ENCODE data around the gene C2CD5.
"Not testable (repeated sequence)": the region's sequence is repeated elsewhere in the genome, so short reads cannot be mapped to it uniquely, and the experiment has no call there.

C2CD5 gene, protein sequence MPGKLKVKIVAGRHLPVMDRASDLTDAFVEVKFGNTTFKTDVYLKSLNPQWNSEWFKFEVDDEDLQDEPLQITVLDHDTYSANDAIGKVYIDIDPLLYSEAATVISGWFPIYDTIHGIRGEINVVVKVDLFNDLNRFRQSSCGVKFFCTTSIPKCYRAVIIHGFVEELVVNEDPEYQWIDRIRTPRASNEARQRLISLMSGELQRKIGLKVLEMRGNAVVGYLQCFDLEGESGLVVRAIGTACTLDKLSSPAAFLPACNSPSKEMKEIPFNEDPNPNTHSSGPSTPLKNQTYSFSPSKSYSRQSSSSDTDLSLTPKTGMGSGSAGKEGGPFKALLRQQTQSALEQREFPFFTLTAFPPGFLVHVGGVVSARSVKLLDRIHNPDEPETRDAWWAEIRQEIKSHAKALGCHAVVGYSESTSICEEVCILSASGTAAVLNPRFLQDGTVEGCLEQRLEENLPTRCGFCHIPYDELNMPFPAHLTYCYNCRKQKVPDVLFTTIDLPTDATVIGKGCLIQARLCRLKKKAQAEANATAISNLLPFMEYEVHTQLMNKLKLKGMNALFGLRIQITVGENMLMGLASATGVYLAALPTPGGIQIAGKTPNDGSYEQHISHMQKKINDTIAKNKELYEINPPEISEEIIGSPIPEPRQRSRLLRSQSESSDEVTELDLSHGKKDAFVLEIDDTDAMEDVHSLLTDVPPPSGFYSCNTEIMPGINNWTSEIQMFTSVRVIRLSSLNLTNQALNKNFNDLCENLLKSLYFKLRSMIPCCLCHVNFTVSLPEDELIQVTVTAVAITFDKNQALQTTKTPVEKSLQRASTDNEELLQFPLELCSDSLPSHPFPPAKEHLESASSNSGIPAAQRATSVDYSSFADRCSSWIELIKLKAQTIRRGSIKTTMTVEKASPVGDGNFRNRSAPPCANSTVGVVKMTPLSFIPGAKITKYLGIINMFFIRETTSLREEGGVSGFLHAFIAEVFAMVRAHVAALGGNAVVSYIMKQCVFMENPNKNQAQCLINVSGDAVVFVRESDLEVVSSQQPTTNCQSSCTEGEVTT

DNA sequence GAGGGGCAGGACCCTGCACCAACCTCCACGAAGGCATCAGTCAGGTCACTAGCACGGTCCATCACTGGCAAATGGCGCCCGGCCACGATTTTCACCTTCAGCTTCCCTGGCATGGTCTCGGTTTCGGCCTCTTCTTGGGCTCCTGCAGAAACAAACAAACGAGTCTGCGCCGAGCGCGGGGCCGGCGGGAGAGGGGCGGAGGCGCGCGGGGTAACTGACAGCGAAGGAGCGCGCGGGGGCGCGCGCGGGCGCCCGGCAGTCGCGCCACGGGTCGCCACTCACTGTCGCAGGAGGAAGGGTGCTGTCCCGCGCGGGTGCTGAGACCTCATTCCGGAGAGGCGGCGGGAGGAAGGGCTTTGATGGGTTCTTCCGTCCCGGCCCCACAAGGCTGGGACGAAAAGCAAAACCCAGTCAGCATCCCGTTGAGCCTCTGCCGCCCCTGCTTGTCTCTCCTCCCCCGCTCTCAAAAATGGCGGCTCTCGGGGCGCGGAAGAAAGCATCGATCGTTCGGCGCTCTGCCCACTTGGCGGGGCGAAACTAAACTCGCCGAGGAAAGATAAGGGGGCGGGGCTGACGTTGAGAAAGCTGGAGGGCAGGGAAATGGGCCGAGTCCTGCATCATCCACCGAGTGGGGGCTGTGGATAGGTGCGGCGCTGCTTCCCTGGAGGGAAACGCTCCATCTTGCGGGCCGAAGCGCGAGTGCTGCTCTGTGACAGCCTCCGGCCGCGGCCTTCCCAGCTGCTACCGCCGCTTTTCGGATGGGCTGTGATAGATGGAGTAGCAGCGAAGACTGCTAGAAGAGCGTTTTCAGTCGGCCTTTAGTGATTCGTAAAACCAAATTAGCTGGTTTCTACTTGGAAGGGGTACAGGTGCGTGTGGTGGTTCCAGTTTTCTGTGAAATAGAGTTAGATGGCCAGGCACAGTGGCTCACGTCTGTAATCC is at the start of gene C2CD5:
TSS of gene C2CD5 (minus strand) at position 505 of the 942 bp plus-strand sequence. CDS start at position 113, 392 bp downstream.
- in situ Hi-C loops (cut with HindIII; ENCODE audit: low pct_ligation_motif_present, low pct_unique_long_range_greater_than_20kb, low sequenced_read_pairs), result no loop called here
- DNase-seq, result peak; percentile 100

DNA sequence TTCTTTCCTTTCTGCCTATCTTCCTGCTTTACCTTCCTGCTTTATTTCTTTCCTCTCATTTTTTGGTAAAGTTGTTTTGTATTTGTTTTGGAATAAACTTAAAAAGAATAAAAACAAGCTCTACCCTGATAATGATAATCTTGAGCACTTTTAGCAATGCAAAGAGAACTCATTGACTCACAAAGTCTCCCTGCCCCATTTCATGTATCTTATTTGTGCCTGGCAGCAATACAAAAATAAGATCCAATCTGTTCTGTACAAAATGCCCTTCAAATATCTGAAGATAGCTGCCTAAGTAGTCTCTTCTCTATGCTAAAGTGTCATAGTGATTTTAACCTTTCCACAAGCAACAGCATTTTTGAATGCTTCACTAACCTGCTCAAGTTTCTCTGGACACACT is 49.5 kb upstream of the C2CD5 start:
- no peak for DNase-seq
- in situ Hi-C loops (cut with HindIII; ENCODE audit: low pct_ligation_motif_present, low pct_unique_long_range_greater_than_20kb, low sequenced_read_pairs), result no loop called here

DNA sequence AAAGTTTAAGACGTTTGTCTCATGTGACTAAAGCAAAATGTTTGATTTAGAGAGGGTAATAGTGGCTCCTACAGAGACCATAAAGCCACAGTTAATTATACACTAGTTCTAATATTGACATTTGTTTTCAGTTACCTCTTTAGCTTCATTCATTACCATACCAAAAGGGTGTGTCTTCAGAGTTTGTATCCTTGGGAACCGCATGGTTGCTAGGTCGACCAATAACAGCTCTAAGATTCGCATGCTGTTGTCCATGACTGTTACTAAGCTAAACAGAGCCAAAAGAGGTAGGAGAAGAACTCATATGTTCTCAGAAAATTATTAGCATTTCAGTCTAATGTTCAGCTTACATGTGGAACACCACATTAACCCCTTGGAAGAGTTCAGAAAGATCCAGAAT is 44.5 kb upstream of the C2CD5 start:
- in situ Hi-C loops (cut with HindIII; ENCODE audit: low pct_ligation_motif_present, low pct_unique_long_range_greater_than_20kb, low sequenced_read_pairs), result no loop called here

DNA sequence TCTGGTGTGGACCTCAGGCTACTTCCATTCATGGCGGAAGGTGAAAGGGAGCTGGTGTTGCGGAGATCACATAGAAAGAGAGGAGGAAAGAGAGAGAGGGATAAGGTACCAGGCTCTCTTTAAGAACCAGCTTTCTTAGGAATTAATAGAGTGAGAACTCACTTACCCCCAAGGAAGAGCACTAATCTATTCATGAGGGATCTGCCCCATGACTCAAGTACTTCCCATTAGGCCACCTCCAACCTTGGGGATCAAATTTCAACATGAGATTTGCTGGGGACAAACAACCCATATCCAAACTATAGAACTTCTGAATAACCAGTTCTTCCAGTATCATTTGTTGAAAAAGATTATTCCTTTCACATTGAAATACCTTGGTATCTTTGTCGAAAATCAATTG is 34.0 kb upstream of the C2CD5 start:
- in situ Hi-C loops (cut with HindIII; ENCODE audit: low pct_ligation_motif_present, low pct_unique_long_range_greater_than_20kb, low sequenced_read_pairs), result no loop called here
- no peak for DNase-seq

More for the DNA sequence above, 44.5 kb upstream of the C2CD5 start:
- DNase-seq, result no peak

DNA sequence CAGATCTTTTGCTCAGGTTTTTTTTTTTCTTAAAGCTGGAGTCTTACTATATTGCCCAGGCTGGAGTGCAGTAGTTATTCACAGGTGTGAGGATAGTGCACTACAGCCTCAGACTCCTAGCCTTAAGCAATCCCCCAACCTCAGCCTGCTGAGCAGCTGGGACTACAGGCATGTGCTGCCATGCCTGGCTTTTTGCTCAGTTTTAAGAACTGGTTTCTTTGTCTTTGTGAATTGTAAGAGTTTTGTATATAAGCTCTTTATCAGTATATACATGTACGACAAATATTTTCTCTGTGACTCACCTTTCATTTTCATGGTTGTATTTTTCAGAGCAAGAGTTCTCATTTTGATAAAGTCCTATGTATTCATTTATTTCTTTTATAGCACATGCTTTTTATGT is 33.3 kb upstream of the C2CD5 start:
- in situ Hi-C loops (cut with HindIII; ENCODE audit: low pct_ligation_motif_present, low pct_unique_long_range_greater_than_20kb, low sequenced_read_pairs), result no loop called here
- DNase-seq, result no peak

DNA sequence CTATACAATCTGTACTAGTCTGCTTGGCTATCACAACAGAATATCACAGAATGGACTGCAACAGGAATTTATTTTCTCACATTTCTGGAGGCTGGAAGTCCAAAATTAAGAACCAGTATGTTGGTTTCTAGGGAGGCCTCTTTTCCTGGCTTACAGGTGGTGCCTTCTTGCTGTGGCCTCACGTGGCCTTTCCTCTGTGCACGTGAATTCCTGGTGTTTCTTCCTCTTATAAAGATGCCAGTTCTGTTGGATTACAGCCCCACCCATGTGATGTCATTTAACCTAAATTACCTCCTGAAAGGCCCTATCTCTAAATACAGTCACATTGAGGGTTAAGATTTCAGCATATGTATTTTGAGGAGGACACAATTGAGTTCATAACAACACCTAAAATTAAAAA is 32.1 kb upstream of the C2CD5 start:
- DNase-seq, result no peak
- in situ Hi-C loops (cut with HindIII; ENCODE audit: low pct_ligation_motif_present, low pct_unique_long_range_greater_than_20kb, low sequenced_read_pairs), result no loop called here

DNA sequence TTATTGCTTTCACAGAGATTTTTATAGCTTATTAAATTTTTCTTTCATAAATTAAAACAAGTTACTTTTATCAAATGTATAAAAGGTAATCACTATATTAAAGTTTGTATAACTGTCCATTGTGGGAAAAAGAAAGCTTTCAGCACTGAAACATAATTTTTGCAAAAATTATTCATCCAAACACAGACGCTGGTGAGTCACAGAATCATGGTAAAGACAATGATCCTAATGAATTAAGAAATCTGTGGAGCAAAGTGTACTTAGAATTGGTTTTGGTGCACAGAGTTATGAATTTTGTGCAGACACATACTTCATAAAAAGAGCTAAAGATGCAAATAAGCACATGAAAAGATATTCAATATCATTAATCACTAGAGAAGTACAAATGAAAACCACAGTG is 31.7 kb upstream of the C2CD5 start:
- in situ Hi-C loops (cut with HindIII; ENCODE audit: low pct_ligation_motif_present, low pct_unique_long_range_greater_than_20kb, low sequenced_read_pairs), result no loop called here
- no peak for DNase-seq

DNA sequence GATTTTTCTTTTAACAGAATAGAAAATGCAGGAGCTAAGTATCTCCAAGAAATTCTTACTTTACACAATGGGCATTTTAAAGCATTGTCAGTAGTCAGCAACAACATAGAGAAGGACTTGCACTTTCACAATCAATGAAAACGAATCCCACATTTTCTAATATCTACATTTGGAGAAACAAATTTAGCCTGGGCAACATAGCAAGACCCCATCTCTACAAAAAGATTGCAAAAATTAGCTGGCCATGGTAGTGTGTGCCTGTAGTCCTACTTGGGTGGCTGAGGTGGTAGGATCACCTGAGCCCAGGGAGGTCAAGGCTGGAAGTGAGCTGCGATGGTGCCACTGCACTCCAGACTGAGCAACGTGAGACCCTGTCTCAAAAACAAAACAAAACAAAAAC is 30.6 kb upstream of the C2CD5 start:
- in situ Hi-C loops (cut with HindIII; ENCODE audit: low pct_ligation_motif_present, low pct_unique_long_range_greater_than_20kb, low sequenced_read_pairs), result no loop called here
- DNase-seq, result no peak

DNA sequence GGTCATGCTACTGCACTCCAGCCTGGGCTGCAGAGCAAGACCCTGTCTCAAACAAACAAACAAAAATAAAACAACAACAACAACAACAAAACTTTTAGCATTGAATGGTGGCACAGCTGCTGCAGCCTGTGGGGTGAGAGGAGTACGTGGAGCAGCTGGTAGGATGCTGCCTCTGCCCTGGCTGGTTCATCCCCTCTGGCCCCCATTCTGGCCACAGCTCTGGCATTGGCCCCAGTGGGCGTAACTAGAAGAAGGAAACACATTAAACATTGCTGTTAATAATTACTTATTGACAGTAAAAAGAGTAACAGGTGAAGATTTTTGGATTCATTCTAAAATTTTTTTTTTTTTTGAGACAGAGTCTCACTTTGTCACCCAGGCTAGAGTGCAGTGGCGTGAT is 28.8 kb upstream of the C2CD5 start:
- in situ Hi-C loops (cut with HindIII; ENCODE audit: low pct_ligation_motif_present, low pct_unique_long_range_greater_than_20kb, low sequenced_read_pairs), result no loop called here

DNA sequence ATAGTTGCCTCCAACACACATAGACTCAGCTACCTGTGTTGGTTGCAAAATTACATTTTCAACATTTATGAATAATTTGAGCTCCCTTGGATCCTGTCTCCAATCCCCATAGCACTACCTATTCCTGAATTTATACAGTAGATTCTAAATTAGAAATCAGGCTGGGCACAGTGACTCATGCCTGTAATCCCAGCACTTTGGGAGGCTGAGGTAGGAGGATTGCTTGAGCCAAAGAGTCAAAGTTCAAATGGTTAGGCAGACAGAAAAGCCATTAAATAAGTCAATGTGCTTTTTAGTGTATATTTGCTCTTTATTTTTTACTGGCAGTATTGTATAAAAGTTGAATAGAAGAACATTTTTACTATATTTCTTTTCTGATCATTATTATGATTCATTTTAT is 24.9 kb upstream of the C2CD5 start:
- no peak for DNase-seq
- in situ Hi-C loops (cut with HindIII; ENCODE audit: low pct_ligation_motif_present, low pct_unique_long_range_greater_than_20kb, low sequenced_read_pairs), result no loop called here

More for the DNA sequence above, 28.8 kb upstream of the C2CD5 start:
- no peak for DNase-seq

DNA sequence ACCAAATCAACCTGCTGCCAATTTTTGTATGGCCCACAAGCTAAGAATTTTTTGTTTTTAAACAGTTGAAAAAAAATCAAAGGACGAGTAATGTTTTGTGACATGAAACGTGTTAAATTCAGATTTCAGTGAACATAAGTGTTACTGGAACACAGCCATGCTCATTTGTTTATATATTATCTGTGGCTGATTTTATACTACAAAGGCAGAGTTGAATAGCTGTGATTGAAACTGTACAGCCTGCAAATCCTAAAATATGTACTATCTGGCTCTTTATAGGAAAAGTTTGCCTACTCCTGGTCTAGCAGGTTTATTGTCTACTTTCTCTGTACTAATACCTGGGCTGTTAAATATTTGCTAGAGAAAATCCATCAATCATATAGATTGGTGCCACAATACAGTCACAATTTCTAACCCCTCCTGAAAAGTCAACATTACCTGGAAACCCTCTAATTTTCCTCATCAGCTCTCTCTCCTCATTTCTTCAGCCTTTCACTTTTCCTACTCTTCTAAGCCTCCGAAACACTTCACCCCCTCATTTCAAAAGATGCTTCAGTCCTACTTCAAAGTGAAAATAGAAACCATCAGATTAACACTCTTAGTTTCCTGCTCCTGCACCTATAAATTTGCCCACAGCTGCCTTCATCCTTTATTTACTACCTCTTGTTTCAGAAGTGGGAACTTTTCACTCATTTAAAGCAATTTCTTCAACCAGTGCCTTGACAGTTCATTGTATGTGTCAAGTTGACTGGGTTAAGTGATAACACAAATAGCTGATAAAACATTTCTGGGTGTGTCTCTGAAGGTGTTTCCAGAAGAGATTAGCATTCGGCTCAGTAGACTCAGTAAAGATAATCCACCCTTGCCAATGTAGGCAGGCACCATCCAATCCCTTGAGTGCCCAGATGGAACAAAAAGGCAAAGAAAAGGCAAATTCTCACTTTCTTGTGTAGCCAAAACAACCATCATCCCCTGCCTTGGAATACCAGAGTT is 18.0 kb upstream of the C2CD5 start:
- DNase-seq, result no peak
- in situ Hi-C loops (cut with HindIII; ENCODE audit: low pct_ligation_motif_present, low pct_unique_long_range_greater_than_20kb, low sequenced_read_pairs), result no loop called here

DNA sequence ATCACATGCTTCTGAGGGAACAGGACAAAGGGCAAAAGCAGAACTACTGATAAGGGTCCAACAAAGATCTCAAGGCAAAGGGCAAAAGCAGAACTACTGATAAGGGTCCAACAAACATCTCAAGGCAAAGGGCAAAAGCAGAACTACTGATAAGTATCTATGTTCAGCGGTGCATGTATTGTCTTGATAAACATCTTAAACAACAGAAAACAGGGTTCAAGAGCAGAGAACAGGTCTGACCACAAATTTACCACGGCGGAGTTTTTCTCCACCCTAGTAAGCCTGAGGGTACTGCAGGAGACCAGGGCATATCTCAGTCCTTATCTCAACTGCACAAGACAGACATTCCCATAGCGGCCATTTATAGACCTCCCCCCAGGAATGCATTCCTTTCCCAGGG is 10.4 kb upstream of the C2CD5 start:
- in situ Hi-C loops (cut with HindIII; ENCODE audit: low pct_ligation_motif_present, low pct_unique_long_range_greater_than_20kb, low sequenced_read_pairs); DNase-seq: not testable (repeated sequence)

DNA sequence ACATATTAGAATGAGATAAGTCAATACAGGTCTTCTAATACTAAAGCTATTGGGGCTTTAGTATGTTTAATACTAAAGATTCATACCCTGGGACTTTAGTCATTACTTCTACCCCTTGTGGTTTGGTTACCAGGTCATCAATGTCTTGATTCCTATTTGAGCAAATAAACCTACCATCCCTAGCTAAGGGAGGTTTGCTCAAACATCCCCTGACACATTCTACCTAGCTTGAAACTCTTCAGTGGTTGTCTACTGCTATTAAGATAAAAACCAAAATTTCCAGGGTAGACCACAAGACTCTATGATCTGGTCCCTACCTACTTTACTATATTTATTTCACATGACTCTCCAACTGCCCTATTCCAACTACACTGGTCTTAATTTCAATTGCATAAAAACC is 7.3 kb upstream of the C2CD5 start:
- DNase-seq, result no peak
- in situ Hi-C loops (cut with HindIII; ENCODE audit: low pct_ligation_motif_present, low pct_unique_long_range_greater_than_20kb, low sequenced_read_pairs), result no loop called here

DNA sequence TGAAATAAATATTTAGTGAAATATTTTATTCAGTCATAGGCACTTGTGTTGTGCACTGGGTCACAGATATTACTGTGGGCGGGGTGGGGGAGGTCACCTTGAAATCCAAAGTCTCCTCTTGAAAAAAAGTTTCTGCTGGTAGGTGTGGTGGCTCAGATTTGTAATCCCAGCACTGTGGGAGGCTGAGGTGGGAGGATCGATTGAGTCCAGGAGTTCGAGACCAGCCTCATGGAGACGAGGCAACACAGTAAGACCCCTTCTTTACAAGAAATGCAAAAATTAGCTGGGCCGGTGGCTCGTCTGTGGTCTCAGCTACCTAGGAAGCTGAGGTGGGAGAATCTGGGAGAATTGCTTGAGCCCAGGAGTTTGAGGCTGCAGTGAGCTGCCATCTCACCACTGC is 913 bp upstream of the C2CD5 start:
- no peak for DNase-seq
- in situ Hi-C loops (cut with HindIII; ENCODE audit: low pct_ligation_motif_present, low pct_unique_long_range_greater_than_20kb, low sequenced_read_pairs), result no loop called here

DNA sequence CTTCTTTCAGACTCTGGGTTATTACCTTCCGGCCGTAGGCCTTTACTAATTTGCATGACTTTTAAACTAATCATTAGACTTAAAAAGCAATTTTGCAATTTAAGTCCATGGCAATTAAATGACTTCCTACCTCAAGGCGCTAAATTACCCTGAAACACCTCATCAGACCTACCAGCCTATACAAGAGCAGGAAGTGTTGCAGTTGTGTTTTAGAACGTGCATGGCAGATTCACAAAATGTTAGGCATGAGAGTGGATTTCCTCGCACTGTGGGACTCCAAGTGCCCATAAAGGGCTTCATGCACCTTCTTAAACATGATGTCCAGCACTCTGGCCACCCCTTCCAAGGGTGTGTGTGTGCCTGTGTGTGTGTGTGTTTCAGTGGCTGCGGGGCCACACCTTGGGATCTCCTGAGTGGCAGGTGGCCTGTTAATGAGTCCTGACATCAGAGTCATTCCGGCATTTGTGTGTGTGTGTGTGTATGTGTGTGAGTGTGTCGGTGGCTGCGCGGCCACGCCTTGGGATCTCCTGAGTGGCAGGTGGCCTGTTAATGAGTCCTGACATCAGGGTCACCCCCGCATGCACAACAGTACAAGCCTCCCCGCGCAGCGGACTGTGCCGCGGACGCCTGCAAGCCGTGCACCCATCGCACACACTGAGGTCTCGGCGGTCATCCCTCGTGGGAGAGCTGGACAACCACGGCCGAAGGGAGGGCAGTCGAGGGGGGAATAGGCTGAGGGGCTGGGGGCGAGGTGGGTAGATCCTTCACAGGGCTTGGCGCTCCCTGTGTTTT is 900 bp downstream of the C2CD5 start:
- peak; percentile 52 for DNase-seq
- in situ Hi-C loops (cut with HindIII; ENCODE audit: low pct_ligation_motif_present, low pct_unique_long_range_greater_than_20kb, low sequenced_read_pairs), result no loop called here

DNA sequence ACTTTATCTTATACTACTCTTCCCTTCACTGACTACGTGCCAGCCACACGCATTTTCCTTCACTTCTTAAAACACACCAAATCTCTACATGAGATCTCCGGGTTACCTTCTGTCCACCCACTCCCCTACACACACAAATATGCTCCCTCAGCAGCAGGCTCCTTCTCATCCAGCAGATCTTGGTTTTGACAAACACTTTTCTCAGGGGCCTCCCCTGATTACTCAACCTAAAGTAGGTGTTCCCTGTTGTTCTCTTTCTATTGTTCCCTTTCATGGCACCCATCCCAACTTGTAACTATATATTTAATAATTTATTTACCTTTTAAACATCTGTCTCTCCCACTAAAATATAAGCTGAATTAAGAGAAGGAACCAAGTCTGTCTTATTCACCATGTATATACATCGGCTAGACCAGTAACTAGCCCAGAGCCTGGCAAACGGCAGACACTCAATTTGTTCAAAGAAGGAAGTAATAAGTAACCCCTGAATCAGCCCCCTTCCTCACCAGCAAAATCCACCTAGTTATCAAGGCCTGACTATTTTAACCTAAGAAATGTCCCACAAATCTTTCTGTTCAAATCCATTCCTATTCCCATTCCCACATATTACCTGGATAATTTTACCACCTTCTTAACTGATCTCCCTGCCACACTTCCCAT is 2.7 kb downstream of the C2CD5 start:
- in situ Hi-C loops (cut with HindIII; ENCODE audit: low pct_ligation_motif_present, low pct_unique_long_range_greater_than_20kb, low sequenced_read_pairs), result no loop called here
- DNase-seq, result no peak

Measured in ACHN (cell line).